HG03196 (cell line): ENCODE results near the gene XRCC5.

Source experiments
- ATAC-seq: cut with Tn5 transposase; IDR thresholded peaks from one replicate; pipeline ENCODE4 v1.9.1; 2021; ENCODE audit not compliant: unreplicated experiment

The XRCC5 gene

DNA sequence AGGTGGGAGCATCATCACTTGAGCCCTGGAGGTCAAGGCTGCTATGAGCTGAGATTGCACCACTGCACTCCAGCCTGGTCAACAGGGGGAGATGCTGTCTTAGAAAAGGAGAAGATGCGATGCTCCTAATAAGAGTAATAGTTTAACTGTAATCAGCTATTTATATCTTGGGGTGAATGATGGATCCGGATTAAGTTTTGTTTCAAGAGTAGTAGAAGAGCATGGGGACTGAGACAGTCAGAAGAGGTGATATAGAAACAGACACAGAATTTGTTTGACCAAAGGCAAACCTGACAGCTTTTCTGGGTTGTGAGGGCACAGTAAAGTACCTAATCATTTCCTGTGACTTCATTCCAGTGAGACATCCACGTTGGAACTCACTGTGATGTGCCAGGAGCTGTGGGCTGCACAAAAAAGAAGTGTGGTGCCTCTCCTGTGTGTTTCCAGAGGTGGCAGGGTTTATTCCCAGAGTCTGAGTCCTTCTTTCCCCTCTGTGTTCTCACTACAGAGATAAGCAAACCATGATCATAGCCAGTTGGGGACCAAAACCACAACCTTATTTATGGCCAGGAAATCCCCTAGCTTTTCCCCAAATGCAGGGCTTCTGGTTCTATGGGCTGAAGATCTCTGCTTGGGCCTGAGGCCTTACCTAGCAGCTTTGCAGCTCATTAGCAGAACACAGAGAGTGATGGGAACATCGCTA, 113.7 kb downstream of the XRCC5 start:
- ATAC-seq: peak; percentile 47

DNA sequence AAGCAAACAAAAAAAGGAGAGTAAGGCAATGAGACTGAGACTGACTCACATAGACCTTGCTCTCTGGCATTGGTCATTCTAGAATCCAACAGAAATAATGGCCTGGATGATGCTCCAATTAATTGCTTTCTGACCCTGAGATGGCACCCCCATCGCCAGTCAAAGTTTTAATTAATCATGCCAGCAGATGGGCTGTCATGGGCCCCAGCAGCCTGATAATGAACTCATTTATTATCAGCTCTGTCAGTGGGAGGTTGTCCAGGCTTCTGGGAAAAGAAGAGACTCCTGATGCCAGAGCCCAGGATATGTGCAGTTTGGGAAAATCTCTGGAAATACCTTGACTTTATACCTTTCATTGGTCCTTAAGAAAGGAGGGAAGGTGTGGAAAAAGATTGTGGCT, 115.2 kb downstream of the XRCC5 start:
- ATAC-seq: no peak

DNA sequence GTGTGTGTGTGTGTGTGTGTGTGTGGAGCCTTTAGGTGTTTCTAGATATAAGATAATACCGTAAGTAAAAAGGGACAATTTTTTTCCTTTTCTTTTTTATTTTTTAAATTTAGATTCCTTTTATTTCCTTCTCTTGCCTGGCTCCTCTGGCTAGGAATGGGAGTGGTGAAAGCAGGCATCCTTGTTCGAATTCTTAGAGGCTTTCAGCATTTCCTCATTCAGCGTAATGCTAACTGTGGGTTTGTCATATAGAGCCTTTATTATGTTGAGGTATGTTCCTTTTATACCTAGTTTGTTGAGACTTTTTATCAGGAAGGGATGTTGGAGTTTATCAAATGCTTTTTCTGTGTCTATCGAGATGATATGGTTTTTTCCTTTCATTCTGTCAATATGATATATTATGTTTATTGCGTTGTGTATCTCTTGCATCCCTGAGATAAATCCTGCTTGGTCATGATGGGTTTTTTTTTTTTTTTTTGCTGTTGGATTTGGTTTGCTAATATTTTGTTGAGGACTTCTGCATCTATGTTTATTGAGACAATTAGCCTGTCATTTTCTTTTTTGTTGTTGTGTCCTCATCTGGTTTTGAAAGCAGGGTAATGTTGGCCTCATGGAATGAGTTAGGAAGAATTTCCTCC, 120.2 kb downstream of the XRCC5 start:
- no peak for ATAC-seq

DNA sequence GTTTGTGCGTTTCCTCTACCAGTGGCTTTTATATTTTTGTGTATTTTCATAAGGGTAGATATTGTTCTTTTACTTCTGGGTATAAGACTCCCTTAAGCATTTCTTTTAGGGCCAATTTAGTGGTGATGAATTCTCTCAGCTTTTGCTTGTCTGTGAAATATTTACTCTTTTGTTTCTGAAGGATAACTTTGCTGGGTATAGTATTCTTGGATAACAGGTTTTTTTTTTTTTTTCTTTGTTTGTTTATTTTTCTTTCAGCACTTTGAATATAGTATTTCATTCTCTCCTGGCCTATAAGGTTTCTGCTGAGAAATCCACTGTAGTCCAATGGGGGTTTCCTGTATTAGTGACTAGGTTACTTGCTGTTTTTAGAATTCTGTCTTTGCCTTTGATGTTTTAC, 122.7 kb downstream of the XRCC5 start:
- ATAC-seq: no peak

DNA sequence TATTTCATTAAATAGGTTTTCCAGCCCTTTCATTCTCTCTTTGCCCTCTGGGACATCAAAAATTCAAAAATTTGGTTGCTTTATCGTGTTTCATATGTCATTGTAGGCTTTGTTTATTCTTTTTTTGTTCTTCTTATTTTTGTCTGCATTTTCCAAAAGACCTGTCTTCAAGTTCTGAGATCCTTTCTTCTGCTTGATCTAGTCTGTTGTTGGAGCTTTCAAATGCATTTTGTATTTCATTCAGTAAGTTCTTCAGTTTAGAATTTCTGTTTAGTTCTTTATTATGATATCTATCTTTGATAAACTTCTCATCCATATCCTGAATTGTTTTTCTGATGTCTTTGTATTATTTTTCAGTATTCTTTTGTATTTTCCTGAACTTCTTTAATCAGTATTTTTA, 123.6 kb downstream of the XRCC5 start:
- ATAC-seq: no peak

DNA sequence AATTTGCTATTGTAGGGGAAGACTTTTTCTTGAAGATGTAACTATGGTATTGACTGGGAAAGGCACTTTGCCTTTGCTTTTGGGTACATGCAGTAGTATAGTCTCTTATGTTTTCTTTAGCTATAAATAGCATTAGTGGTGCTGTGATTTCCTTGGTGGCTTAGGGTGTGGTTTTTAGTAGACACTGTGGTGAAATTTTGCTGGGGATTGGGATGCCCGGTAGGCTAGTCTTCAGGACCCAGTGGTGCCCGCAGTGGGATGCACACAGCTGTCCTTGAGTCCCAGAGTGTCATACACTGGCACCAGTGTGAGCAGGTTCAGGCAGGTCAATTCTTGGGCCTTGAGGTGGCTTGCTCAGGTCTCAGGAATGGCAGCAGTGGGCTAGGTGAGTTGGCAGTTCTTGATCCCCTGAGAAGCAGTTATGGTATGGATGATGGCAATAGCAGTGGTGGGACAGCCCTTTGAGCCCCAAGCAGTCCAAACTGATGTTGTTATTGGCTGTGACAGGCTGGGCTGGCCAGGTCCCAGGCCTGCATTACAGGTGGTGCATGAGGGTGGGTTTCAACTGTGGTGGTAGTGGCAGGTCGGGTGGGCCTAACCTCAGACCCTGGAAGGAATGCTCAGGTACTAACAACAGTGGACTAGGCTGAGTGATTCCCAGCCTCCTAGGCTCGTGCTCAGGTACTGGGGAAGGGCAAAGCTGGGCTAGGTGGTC, 124.3 kb downstream of the XRCC5 start:
- ATAC-seq: no peak

DNA sequence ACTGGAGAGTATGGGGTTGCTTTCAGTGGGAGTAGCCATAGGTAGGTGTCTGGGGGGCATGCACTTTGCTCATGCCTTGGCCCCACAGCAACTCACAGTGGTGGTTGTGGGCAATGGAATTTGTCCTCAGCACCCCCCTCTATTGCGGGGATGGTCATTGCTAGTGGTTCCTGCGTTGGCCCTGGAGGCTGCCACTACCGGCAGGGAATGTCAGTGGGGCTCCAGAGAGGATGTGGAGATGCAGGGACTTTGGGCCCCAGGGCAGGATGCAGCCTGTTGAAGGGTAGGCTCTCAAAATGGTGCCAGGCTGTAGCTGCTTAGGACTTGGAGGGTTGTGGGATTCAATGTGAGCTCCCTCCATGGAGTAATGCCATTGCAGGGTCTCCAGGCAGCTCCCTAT, 125.0 kb downstream of the XRCC5 start:
- ATAC-seq: no peak

DNA sequence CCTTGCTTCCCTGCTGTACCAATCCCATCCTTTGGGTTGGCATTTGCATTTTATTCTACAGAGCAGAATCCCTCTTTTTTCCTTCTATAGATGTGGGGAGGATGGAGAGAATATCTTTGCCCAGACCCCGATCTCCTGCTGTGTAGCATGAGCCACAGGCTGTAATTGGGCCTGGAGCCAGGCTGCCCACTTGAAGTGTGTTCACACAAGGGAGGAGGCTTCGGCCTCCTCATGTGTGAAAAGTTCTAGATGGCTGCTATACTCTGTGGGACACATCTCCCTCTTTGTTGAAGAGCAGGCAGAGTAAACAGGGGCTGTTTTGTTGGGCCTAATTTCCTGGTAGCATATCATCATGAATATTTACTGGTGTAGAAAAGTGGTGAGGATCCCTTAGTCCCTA, 126.3 kb downstream of the XRCC5 start:
- ATAC-seq: no peak

DNA sequence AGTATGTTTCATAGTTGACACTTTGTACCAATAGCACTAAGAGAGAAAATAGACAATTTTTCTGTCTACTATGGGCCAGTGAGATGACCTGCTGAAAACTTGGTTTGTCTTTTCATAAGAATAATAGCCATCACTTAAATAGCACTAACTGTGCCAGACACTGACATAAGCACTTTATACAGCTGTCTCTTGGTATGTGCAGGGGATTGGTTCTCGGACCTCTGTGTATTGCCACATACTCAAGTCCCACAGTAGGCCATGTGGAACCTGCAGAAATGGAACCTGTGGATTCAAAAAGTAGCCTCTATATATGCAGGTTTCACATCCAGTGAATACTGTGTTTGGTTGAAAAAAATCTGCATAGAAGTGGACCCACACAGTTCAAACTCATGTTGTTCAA, 126.7 kb downstream of the XRCC5 start:
- no peak for ATAC-seq

DNA sequence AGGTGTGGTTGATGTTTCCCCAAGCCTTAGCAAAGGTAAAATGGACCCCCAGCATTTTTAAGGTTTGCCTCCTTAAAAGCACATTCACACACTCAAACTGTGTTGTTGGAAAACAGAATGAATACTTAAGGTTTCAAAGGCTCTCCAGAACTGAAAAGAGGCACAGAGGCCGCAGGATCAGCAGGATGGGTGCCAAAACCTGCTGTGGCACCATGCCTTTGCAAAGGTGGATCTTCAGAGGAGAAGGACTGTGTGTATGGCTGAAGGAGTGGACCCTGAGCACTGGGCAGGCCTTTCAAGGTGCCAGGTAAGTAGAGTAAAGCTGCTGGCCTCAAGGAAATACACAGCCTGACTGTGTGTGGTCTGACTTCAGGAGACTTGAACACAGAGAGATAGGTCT, 127.3 kb downstream of the XRCC5 start:
- ATAC-seq: no peak

DNA sequence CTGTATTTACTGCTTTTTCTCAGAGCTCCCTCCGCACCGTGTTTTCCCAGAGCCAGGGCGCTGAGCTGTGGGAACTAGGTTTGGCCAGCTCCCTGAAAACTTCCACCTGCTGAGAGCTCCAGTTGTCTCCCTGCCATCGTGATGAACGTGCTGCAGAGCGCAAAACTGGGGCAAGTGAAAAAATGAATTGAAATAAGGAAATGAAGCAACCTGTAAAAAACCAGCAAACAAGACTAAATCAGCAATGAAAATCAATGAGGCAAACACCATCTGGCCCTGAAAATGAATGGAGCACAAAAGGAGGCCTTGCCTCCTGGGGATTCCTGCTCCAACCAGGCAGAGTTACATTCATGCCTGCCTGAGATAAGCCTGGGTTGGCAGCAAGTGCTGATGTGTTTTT, 133.2 kb downstream of the XRCC5 start:
- no peak for ATAC-seq

DNA sequence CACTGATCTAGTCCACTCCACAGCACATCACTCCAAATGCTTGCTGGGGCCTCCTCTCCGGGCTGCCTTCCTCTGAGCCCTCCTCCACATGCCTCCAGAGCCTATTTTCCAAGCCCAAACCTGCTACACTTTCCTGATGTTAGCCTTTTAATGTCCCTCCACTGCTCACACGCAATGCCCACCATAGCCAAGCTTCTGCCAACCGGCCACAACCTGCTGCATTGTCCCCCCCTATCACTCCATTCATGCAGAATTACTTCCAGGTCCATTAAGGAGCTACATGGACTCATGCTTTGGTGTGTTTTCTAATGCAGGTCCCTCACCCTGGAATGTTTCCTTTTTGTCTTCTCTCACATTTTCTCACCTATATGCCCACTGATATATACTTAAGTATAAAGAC, 133.9 kb downstream of the XRCC5 start:
- ATAC-seq: no peak

DNA sequence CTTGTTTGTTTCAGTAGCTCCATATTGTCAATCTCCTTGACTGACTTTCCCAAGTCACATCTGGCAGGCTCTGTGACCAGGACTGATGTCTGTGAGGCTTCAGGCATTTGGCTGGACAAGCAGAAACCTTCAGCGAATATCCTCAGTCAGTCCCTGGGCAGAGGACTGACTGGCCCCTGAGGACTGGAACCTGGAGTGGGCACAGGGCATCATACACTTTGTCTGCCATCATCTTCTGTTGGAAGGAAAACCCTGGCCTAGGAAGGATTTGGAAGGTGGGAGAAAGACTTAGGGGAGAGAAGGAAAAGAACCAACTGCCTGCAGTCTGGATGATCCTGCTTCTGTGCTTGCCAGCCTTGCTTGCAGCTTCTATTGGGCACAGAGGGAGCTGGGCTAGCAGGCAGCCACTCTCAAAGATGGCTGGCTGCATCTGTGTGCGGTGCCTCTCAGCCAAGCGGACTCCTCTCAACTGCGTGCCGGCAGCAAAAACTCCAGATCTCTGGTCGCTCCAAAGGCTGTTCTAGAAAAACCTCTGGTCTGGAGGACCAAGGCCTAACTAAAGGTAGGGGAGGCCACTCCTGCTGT, 136.3 kb downstream of the XRCC5 start:
- ATAC-seq: no peak

DNA sequence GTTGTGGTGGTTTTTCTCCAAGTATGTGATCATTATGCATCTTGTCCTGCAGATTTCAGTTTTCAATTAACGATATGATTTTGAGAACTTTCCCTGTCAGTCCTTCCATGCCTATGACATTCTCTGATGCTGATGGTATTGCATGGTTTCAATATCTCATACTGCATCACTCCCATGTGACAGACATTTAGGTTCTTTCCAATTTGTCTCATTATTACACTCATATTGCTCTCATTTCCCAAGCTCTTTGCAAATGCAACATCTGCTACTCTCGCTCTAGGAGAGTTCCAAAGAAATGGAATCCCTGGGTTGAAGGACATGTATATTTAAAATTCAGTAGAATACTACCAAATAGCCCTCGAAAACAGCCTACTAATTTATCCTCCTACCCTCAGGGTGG, 137.6 kb downstream of the XRCC5 start:
- no peak for ATAC-seq
